B cell (primary cell): Measurements from ENCODE around the gene AGAP1. TPM values are rescaled to one million over a fixed set of nuclear protein-coding genes. Genes with fewer than 3 reads are reported as not detected.

Experiments used
- ATAC-seq: fragments of 200-7000 bp; cut with Tn5 transposase; one replicate; pipeline ENCODE4 v1.10.0; 2021; ENCODE audit warnings: low read depth, mild to moderate bottlenecking, moderate number of reproducible peaks, moderate library complexity
- CTCF ChIA-PET: fragments of 350-600 bp; sonication (Branson Sonifier 250); formaldehyde crosslinking; loops from one replicate; lab custom pipeline; 2021; ENCODE audit warnings: antibody characterized with exemption, inconsistent platforms; lab: Charles Lee
- POLR2A ChIA-PET: fragments of 350-600 bp; sonication (Branson Sonifier 250); formaldehyde crosslinking; loops from one replicate; lab custom pipeline; 2021; ENCODE audit warnings: antibody characterized with exemption; lab: Charles Lee
- DNase-seq: peaks from one replicate; pipeline ENCODE4 v3.0.0; 2013
- H2AFZ ChIP-seq: 2 replicates; pipeline ENCODE4 v1.6.1; 2012; ENCODE audit warnings: mild to moderate bottlenecking, low read depth, low read length; ENCODE audit not compliant: insufficient read depth, poor library complexity, severe bottlenecking
- H3K27ac ChIP-seq, 2 donors: 1 replicate in 1 of 2; 2 replicates in 1 of 2; pipeline ENCODE4 v1.5.1; 2012 to 2013; ENCODE audit warnings: low read length in 2 of 2, mild to moderate bottlenecking in 2 of 2, moderate library complexity in 1 of 2
- H3K27me3 ChIP-seq, 4 experiments: fragments of 200-600 bp in 1 of 4; sonication (generic) in 1 of 4; replicated peaks in 1 of 4; 1 replicate in 2 of 4; 2 replicates in 2 of 4; pipeline versions ENCODE4 v1.6.1 to v1.7.0; 2013 to 2016; ENCODE audit warnings: low read length in 3 of 4, mild to moderate bottlenecking in 2 of 4, mixed read lengths in 1 of 4, moderate library complexity in 1 of 4; ENCODE audit not compliant: insufficient read depth in 4 of 4, control insufficient read depth in 3 of 4; ENCODE audit errors: control extremely low read depth in 1 of 4
- H3K36me3 ChIP-seq, 2 experiments: replicated peaks in 1 of 2; 1 replicate in 1 of 2; 2 replicates in 1 of 2; pipeline versions ENCODE4 v1.6.1 to v1.7.1; 2013; ENCODE audit warnings: low read length in 1 of 2; ENCODE audit not compliant: insufficient read depth in 2 of 2, control insufficient read depth in 1 of 2; ENCODE audit errors: control extremely low read depth in 1 of 2, extremely low read depth in 1 of 2
- H3K4me1 ChIP-seq, 2 donors: fragments of 200-600 bp in 1 of 2; sonication (generic) in 1 of 2; 1 replicate in 1 of 2; 2 replicates in 1 of 2; pipeline versions ENCODE4 v1.5.1 to v1.6.1; 2013 to 2017; ENCODE audit warnings: low read length in 2 of 2; ENCODE audit not compliant: control insufficient read depth in 2 of 2, insufficient read depth in 2 of 2
- H3K4me2 ChIP-seq: replicated peaks from 2 replicates; pipeline ENCODE3; 2012; ENCODE audit warnings: mild to moderate bottlenecking, low read depth, low read length; ENCODE audit not compliant: poor library complexity, severe bottlenecking
- H3K4me3 ChIP-seq, 5 experiments: fragments of 200-600 bp in 1 of 5; sonication (generic) in 1 of 5; 1 replicate in 3 of 5; 2 replicates in 2 of 5; pipeline versions ENCODE4 v1.5.1 to v1.7.0; 2011 to 2016; ENCODE audit warnings: low read length in 4 of 5, mild to moderate bottlenecking in 4 of 5, low read depth in 2 of 5, control low read depth in 1 of 5, moderate library complexity in 1 of 5; ENCODE audit not compliant: insufficient read depth in 1 of 5; ENCODE audit errors: control extremely low read depth in 1 of 5, extremely low read depth in 1 of 5
- H3K79me2 ChIP-seq: fragments of 200-600 bp; sonication (generic); one replicate; pipeline ENCODE4 v1.6.0; 2016; ENCODE audit warnings: low read length; ENCODE audit not compliant: control insufficient read depth, insufficient read depth
- H3K9ac ChIP-seq: fragments of 200-600 bp; sonication (generic); 2 replicates; pipeline ENCODE4 v1.6.1; 2017; ENCODE audit warnings: mild to moderate bottlenecking, low read length, moderate library complexity
- H3K9me3 ChIP-seq, 3 donors: one replicate each; pipeline versions ENCODE4 v1.6.1 to v1.7.1; 2013; ENCODE audit warnings: low read length in 2 of 3; ENCODE audit not compliant: control insufficient read depth in 2 of 3, insufficient read depth in 1 of 3; ENCODE audit errors: control extremely low read depth in 1 of 3
- H4K20me1 ChIP-seq: 2 replicates; pipeline ENCODE4 v1.6.0; 2012; ENCODE audit warnings: mild to moderate bottlenecking, low read length; ENCODE audit not compliant: insufficient read depth, control insufficient read depth, poor library complexity, severe bottlenecking
- H3K27ac Mint-ChIP-seq: one replicate; pipeline ENCODE4 v1.8.0; 2021; ENCODE audit warnings: mixed read lengths
- H3K27me3 Mint-ChIP-seq: one replicate; pipeline ENCODE4 v1.8.0; 2021; ENCODE audit warnings: mixed read lengths
- H3K4me1 Mint-ChIP-seq: one replicate; pipeline ENCODE4 v1.8.0; 2021; ENCODE audit warnings: mixed read lengths
- H3K4me3 Mint-ChIP-seq: one replicate; pipeline ENCODE4 v1.8.0; 2021; ENCODE audit warnings: mixed read lengths
- H3K9me3 Mint-ChIP-seq: one replicate; pipeline ENCODE4 v1.8.0; 2022; ENCODE audit warnings: mixed read lengths; ENCODE audit not compliant: insufficient read depth
- EZH2 ChIP-seq: IDR thresholded peaks from 2 replicates; pipeline ENCODE4 v1.6.1; 2012; ENCODE audit warnings: borderline replicate concordance, low read depth, mild to moderate bottlenecking, moderate library complexity, low read length; ENCODE audit not compliant: insufficient read depth, poor library complexity, severe bottlenecking
- WGBS: methylation state at CpG from one replicate; pipeline ENCODE4 v1.1.5; 2013; ENCODE audit warnings: missing lambda C conversion rate; ENCODE audit not compliant: insufficient coverage; 5-methylcytosine and 5-hydroxymethylcytosine counted together
- intact Hi-C: fragments of 100-400 bp; cut with micrococcal nuclease; formaldehyde crosslinking; loops from one replicate; pipeline ENCODE4 v1.10.0; 2022
- polyA plus RNA-seq: library from polyadenylated mRNA; depleted of rRNA; stranded (reverse); fragments of >200 nt; gene quantifications from 2 replicates; pipeline ENCODE4 v1.2.3, GENCODE V29; 2012
- total RNA-seq, 2 donors: library from RNA; stranded (reverse); fragments of 120-200 nt in 1 of 2; gene quantifications; 1 replicate in 1 of 2; 2 replicates in 1 of 2; pipeline versions ENCODE4 v1.2.3 to v1.2.4, GENCODE V29; 2013 to 2022
- TF ChIP-seq, protein P1 (sequence below): fragments of 200-600 bp; IDR thresholded peaks from one replicate; pipeline ENCODE4 v1.8.0; 2022; ENCODE audit warnings: antibody characterized with exemption, mild to moderate bottlenecking

AGAP1 gene
- total and polyA plus RNA-seq, 2 donors (not counting 1 experiment from before 2014, with no cell fraction given), result 0.01 TPM; not detected in 1

DNA sequence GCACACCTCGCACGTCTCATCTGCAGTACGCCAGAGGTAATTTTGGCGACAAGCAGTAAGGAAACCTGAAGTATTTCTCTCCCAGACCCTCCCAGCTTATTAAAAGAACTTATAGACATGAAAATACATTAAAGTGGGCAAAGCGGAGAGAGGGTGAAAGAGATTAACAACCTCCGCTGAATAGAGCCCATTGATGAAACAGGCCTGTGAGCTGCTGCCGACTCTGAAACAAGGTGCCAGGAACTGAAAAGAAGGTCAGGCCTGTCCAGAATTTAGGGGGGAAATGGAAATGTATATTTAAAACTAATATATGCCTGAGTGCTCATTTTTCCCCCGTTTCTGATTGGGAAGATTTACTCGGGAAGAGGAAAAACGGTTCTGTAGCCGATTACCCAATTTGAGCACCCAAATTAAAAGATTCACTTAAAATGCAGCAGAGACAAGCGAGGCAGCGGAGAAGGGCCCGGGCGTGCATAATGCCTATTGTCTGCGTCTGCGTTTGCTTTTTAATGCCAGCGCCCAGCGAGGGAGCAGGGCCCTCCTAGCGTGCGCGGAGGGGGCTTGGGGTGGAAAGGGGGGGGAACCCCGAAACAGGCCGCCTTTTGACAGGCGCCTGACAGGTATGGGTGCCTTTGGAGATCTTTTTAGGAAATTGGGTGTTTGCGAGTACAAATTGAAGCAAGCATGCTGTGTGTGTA is 358.1 kb downstream of the AGAP1 start:
- Histone ChIP-seq H3K9ac (no peak overlapping the region), H3K4me1 (no peaks in the 10 kb centered on the region), H3K27ac (no peak overlapping the region), H3K9me3 (no peaks in the 10 kb centered on the region), H3K4me2 (no peak overlapping the region), H2AFZ (no peak overlapping the region), H3K27me3 (no peaks in the 10 kb centered on the region), H4K20me1 (no peaks in the 10 kb centered on the region), H3K36me3 (no peaks in the 10 kb centered on the region), H3K4me3 (no peak overlapping the region), H3K79me2 (no peaks in the 10 kb centered on the region)
- Mint-ChIP-seq H3K4me1 (no peaks in the 10 kb centered on the region), H3K9me3 (no peaks in the 10 kb centered on the region), H3K4me3 (no peak overlapping the region), H3K27me3 (no peaks in the 10 kb centered on the region), H3K27ac (no peak overlapping the region)
- TF ChIP-seq, protein P1, sequence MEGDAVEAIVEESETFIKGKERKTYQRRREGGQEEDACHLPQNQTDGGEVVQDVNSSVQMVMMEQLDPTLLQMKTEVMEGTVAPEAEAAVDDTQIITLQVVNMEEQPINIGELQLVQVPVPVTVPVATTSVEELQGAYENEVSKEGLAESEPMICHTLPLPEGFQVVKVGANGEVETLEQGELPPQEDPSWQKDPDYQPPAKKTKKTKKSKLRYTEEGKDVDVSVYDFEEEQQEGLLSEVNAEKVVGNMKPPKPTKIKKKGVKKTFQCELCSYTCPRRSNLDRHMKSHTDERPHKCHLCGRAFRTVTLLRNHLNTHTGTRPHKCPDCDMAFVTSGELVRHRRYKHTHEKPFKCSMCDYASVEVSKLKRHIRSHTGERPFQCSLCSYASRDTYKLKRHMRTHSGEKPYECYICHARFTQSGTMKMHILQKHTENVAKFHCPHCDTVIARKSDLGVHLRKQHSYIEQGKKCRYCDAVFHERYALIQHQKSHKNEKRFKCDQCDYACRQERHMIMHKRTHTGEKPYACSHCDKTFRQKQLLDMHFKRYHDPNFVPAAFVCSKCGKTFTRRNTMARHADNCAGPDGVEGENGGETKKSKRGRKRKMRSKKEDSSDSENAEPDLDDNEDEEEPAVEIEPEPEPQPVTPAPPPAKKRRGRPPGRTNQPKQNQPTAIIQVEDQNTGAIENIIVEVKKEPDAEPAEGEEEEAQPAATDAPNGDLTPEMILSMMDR, result no peak
- TF ChIP-seq EZH2, result no peak
- CTCF ChIA-PET, result no interaction called here
- POLR2A ChIA-PET, result no interaction called here
- intact Hi-C loops, result no loop called here
- no peak for DNase-seq
- no peak for ATAC-seq
- 95% methylated on average over 18 of the region's 26 CpGs for WGBS

DNA sequence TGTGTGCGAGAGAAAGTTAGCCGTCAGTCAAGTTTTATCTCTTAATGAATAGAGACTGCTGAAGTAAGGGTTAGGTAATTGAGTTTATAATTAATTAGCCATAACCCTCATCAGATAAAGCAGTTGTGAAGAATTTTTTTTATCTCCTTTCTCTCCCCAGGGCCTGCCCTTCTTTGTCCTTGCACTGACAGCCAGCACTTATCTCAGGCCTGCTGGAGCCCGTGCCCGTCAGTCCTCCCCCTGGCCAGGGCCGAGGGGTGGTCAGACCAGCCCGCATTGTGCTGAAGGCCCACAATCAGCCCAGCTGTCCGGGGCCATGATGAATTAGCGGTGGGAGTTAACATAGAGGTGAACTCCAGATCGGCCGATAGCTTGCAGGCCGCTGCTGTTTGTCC is 358.7 kb downstream of the AGAP1 start:
- no peak overlapping the region for H3K27ac ChIP-seq
- no peak overlapping the region for H3K4me2 ChIP-seq
- Mint-ChIP-seq H3K9me3 (no peaks in the 10 kb centered on the region), H3K4me3 (no peak overlapping the region), H3K27ac (no peak overlapping the region), H3K27me3 (no peaks in the 10 kb centered on the region), H3K4me1 (no peaks in the 10 kb centered on the region)
- WGBS, result 89% methylated on average over 4 of the region's 11 CpGs
- H2AFZ ChIP-seq, result no peak overlapping the region
- POLR2A ChIA-PET, result no interaction called here
- H3K79me2 ChIP-seq, result no peaks in the 10 kb centered on the region
- H3K4me1 ChIP-seq, result no peaks in the 10 kb centered on the region
- H4K20me1 ChIP-seq, result no peaks in the 10 kb centered on the region
- H3K9me3 ChIP-seq, result no peaks in the 10 kb centered on the region
- ATAC-seq (no peak), DNase-seq (no peak)
- H3K4me3 ChIP-seq, result no peak overlapping the region
- intact Hi-C loops, result no loop called here
- CTCF ChIA-PET, result no interaction called here
- no peaks in the 10 kb centered on the region for H3K27me3 ChIP-seq
- H3K9ac ChIP-seq, result no peak overlapping the region
- no peaks in the 10 kb centered on the region for H3K36me3 ChIP-seq
- TF ChIP-seq EZH2, result no peak
- TF ChIP-seq, protein P1, result no peak
